SK-N-SH treated with all-trans-retinoic acid at 6 μM for 48 hours (cell line): ENCODE data around the gene AKIP1.
A peak's percentile ranks its signal among the peaks of the same experiment; 100 is the strongest.

ENCODE experiments used
- ATAC-seq: fragments of 200-7000 bp; cut with Tn5 transposase; 3 replicates; pipeline ENCODE4 v1.9.1; 2020; ENCODE audit warnings: mild to moderate bottlenecking, moderate library complexity
- BACH2 ChIP-seq: fragments of 250-450 bp; sonication (Bioruptor Pico); IDR thresholded peaks from 2 replicates; pipeline ENCODE4 v1.9.0; 2021; ENCODE audit warnings: mild to moderate bottlenecking, borderline replicate concordance
- CREB5 ChIP-seq: fragments of 250-450 bp; sonication (Bioruptor Pico); IDR thresholded peaks from 2 replicates; pipeline ENCODE4 v1.5.1; 2020; ENCODE audit warnings: low read depth, mild to moderate bottlenecking, moderate library complexity
- CSRNP3 ChIP-seq: fragments of 250-450 bp; sonication (Bioruptor Pico); IDR thresholded peaks from 2 replicates; pipeline ENCODE4 v1.5.1; 2021; ENCODE audit warnings: mild to moderate bottlenecking, moderate library complexity
- GLIS3 ChIP-seq: fragments of 250-450 bp; sonication (Bioruptor Pico); IDR thresholded peaks from 2 replicates; pipeline ENCODE4 v1.5.0; 2020; ENCODE audit warnings: mild to moderate bottlenecking, moderate library complexity
- OSR1 ChIP-seq: fragments of 250-450 bp; sonication (Bioruptor Pico); IDR thresholded peaks from 2 replicates; pipeline ENCODE4 v1.8.0; 2022; ENCODE audit warnings: moderate library complexity, mild to moderate bottlenecking, inconsistent platforms
- RARB ChIP-seq: fragments of 250-450 bp; sonication (Bioruptor Pico); IDR thresholded peaks from 2 replicates; pipeline ENCODE4 v1.8.0; 2021; ENCODE audit warnings: mild to moderate bottlenecking, moderate library complexity
- SNAI2 ChIP-seq: fragments of 250-450 bp; sonication (Bioruptor Pico); IDR thresholded peaks from 2 replicates; pipeline ENCODE4 v1.5.0; 2020; ENCODE audit warnings: mild to moderate bottlenecking, moderate library complexity
- TOX ChIP-seq: fragments of 250-450 bp; sonication (Bioruptor Pico); IDR thresholded peaks from 2 replicates; pipeline ENCODE4 v1.8.0; 2021; ENCODE audit warnings: mild to moderate bottlenecking, moderate library complexity, borderline replicate concordance
- TSHZ2 ChIP-seq: fragments of 250-450 bp; sonication (Bioruptor Pico); IDR thresholded peaks from 2 replicates; pipeline ENCODE4 v1.5.0; 2020; ENCODE audit warnings: mild to moderate bottlenecking, moderate library complexity
- ZC3H10 ChIP-seq: fragments of 250-450 bp; sonication (Bioruptor Pico); IDR thresholded peaks from 2 replicates; pipeline ENCODE4 v1.5.1; 2021; ENCODE audit warnings: mild to moderate bottlenecking, moderate library complexity
- ZFP3 ChIP-seq: fragments of 250-450 bp; sonication (Bioruptor Pico); IDR thresholded peaks from 2 replicates; pipeline ENCODE4 v1.5.0; 2020; ENCODE audit warnings: mild to moderate bottlenecking, moderate library complexity
- ZFP30 ChIP-seq: fragments of 450-650 bp; formaldehyde crosslinking; IDR thresholded peaks from 2 replicates; pipeline ENCODE4 v1.5.0; 2022; ENCODE audit warnings: mild to moderate bottlenecking, moderate library complexity
- ZNF70 ChIP-seq: fragments of 450-650 bp; formaldehyde crosslinking; IDR thresholded peaks from 2 replicates; pipeline ENCODE4 v1.5.0; 2020; ENCODE audit warnings: mild to moderate bottlenecking, moderate library complexity
- ZNF8 ChIP-seq: fragments of 450-650 bp; formaldehyde crosslinking; IDR thresholded peaks from 2 replicates; pipeline ENCODE4 v1.5.0; 2020; ENCODE audit warnings: mild to moderate bottlenecking, moderate library complexity
- TF ChIP-seq, protein P1 (sequence below): fragments of 250-450 bp; sonication (Bioruptor Pico); IDR thresholded peaks from 2 replicates; pipeline ENCODE4 v1.8.0; 2020; ENCODE audit warnings: mild to moderate bottlenecking, moderate library complexity, borderline replicate concordance
- TF ChIP-seq, protein P2 (sequence below): fragments of 250-450 bp; sonication (Bioruptor Pico); IDR thresholded peaks from 2 replicates; pipeline ENCODE4 v1.8.0; 2021; ENCODE audit warnings: low read depth, mild to moderate bottlenecking, moderate library complexity, borderline replicate concordance

Gene AKIP1

GRCh38 chr11:8937659-8938058 lies 26.7 kb downstream of the AKIP1 start:
- no peak for TF ChIP-seq RARB (CRISPR knock-in tag)
- ATAC-seq, result no peak

- TF ChIP-seq, protein P1, sequence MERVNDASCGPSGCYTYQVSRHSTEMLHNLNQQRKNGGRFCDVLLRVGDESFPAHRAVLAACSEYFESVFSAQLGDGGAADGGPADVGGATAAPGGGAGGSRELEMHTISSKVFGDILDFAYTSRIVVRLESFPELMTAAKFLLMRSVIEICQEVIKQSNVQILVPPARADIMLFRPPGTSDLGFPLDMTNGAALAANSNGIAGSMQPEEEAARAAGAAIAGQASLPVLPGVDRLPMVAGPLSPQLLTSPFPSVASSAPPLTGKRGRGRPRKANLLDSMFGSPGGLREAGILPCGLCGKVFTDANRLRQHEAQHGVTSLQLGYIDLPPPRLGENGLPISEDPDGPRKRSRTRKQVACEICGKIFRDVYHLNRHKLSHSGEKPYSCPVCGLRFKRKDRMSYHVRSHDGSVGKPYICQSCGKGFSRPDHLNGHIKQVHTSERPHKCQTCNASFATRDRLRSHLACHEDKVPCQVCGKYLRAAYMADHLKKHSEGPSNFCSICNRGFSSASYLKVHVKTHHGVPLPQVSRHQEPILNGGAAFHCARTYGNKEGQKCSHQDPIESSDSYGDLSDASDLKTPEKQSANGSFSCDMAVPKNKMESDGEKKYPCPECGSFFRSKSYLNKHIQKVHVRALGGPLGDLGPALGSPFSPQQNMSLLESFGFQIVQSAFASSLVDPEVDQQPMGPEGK (CRISPR knock-in tag), result no peak
- TF ChIP-seq ZFP3 (no peak), CSRNP3 (CRISPR knock-in tag) (no peak), ZNF70 (CRISPR knock-in tag) (no peak), TOX (no peak), ZC3H10 (CRISPR knock-in tag) (no peak), RARB (CRISPR knock-in tag) (no peak), BACH2 (CRISPR knock-in tag) (no peak)
- no peak for ATAC-seq
These were observed 30.5 kb downstream of the AKIP1 start for GRCh38 chr11:8941341-8942103.

DNA sequence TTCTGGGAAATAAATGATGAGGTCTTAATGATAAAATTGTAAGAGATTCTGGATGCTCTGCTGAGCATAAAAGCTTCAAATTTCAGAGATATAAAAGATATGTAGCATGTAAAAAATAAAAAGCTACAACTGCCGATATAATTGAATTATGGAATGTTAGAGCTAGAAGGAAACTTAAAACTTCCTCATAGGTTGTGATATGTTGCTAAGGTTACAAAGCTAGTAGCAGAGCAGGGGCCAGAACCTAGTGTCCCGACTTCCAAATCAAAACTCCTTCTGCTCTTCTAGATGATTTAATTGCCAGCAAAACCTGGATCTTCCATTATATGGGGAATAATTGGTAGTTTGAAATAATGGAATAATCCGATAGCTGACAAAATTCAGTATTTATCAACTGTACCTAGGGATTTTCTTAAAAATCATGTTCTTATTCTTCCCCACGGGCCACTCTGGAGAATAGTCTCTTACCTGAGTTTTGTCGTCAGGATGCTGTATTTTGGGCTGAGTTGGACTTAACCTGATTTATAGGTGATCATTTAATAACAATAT lies 31.6 kb downstream of the AKIP1 start, which contains the start of gene ASCL3:
Gene ASCL3 (minus strand): TSS at position 499 of the 549 bp plus-strand sequence. CDS start 4,855 bp downstream, outside the sequence.
- peak; percentile 93 for ATAC-seq
- TF ChIP-seq, protein P1 (CRISPR knock-in tag), result no peak
- no peak for TF ChIP-seq SNAI2
- TF ChIP-seq, protein P2, sequence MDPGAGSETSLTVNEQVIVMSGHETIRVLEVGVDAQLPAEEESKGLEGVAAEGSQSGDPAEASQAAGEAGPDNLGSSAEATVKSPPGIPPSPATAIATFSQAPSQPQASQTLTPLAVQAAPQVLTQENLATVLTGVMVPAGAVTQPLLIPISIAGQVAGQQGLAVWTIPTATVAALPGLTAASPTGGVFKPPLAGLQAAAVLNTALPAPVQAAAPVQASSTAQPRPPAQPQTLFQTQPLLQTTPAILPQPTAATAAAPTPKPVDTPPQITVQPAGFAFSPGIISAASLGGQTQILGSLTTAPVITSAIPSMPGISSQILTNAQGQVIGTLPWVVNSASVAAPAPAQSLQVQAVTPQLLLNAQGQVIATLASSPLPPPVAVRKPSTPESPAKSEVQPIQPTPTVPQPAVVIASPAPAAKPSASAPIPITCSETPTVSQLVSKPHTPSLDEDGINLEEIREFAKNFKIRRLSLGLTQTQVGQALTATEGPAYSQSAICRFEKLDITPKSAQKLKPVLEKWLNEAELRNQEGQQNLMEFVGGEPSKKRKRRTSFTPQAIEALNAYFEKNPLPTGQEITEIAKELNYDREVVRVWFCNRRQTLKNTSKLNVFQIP (CRISPR knock-in tag), result no peak
- no peak for TF ChIP-seq GLIS3 (CRISPR knock-in tag)

GRCh38 chr11:8947230-8947943 lies 36.4 kb downstream of the AKIP1 start:
- TF ChIP-seq ZNF70 (CRISPR knock-in tag) (no peak), GLIS3 (CRISPR knock-in tag) (no peak), CREB5 (CRISPR knock-in tag) (no peak), ZNF8 (no peak), TOX (no peak), OSR1 (CRISPR knock-in tag) (no peak), ZFP30 (CRISPR knock-in tag) (no peak)
- ATAC-seq, result no peak

DNA sequence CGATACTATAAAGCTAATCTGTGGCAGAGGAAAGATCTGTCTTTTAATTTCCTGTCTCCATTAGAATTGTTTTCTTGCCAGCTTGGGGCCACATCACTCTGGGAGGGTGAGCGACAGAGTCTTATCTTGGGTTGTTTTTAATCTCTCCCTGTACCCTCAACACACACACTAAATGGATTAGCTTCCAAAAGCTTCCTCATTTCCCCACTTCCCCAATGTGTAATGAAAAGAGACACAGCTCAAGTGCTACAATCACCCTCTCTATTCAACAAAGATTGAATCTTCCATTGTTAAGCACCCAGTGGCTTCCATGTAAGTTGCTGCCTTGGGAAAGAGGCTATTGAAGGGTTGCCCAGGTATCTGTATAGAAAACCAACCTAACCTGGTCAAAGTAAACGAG lies 37.9 kb downstream of the AKIP1 start:
- ATAC-seq, result no peak
- no peak for TF ChIP-seq TSHZ2 (CRISPR knock-in tag)
- no peak for TF ChIP-seq CSRNP3 (CRISPR knock-in tag)
